GM04503 (cell line): ENCODE measurements around the gene IFT57.

Experiments
- DNase-seq: peaks from one replicate; pipeline ENCODE4 v3.0.0-alpha.2; 2012; ENCODE audit warnings: low read depth

Gene IFT57

DNA sequence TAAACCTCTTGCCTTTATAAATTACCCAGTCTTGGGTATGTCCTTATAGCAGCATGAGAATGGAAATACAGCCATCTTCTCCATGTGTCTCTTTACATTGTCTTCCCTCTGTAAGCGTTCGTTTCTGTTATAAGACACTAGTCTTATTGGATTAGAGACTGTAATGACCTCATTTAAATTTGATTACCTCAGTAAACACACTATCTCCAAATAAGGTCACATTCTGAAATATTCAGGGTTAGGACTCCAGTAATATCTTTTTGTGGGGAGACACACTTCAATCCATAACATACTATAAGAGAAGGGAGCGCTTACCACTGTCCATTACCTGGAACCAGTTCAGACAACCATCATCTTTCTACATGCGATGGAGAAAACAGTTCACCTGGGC, 97.1 kb downstream of the IFT57 start:
- no peak for DNase-seq

GRCh38 chr3:108124337-108125152, 97.7 kb downstream of the IFT57 start:
- no peak for DNase-seq

DNA sequence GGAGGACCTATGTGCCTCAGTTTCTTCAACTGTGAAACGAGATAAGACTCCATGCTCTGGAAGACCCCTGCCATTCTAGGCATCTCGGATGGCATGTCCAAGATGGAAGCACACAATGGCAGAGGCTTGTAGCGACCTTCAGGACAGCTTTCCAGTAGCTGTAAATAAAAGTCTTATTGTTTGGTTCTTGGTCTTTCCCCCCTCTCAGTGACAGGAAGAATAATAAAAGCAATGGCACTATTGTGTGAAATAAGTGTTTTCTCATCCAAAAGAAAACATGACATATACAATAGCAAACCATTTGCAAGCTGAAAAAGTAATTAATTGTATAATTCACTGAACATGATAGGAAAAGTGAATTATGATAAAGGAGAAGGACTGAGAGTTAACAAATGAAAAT, 98.9 kb downstream of the IFT57 start:
- no peak for DNase-seq

DNA sequence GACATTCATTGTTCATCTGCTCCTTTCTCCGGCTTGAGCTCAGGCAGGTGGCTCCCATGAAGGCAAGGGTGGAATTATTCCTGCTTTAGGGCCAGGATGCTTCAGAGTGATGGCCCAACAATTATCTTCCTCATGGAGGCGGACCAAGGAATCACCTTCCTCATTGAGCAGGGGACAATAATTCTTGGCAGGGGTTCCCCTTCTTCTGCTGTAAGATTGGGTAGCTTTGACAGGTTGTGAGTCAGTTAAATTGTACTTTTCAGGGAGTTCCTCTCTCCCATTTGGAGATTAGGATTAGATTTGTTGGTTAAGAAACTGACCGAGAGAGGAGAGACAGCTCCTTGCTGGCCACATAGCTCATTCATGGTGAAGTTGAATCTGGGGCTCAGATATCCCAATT, 99.9 kb downstream of the IFT57 start:
- DNase-seq, result no peak

- no peak for DNase-seq
Measured at GRCh38 chr3:108119398-108120104, 102.7 kb downstream of the IFT57 start.

- DNase-seq, result no peak
Measured at GRCh38 chr3:108118038-108118768, 104.0 kb downstream of the IFT57 start.

DNA sequence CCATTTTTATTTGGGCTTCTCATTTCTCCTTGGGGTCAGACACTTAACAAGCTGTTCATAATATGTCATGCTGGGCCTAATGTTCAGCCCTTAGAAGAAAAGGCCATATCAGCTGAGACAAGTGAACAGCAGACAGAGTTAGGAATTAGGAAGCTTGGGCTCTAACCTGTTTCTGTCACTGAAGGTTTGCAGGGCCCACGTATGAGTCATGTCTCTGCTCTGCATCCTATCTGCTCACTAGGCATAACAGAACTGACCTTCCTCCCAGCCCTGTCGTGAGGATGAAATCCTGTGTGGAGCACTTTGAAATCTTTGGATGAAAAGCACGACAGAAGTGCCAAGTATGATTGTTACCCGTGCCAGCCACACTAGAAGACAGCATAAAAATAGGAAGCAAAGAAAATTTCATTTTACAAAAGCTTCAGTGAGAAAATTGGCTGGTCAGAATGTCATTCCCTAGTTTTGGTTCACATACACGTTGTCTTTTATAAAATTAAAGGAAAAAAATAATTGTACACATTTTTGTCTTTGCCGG, 104.9 kb downstream of the IFT57 start:
- DNase-seq, result no peak

GRCh38 chr3:108114423-108115065, 107.7 kb downstream of the IFT57 start:
- DNase-seq, result no peak

DNA sequence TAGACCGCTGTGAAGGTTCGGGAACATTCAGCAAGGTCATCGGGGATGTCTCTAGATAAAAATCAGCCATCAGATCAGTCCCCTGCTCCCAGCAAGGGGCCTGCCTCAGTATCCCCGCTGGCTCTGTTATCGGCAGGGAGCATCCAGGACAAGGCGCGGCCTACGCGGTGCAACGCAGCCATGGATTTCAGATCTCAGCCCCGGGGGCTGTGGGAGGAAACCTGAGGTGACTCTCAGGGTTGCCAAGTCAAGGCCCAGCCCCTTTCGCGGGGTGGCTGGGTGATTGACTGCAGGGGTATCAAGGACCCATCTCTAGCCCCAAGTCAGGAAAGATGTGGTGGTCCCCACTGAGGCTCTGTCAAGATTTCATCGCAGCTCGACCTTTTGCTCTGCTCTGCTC, 108.2 kb downstream of the IFT57 start:
- no peak for DNase-seq

DNA sequence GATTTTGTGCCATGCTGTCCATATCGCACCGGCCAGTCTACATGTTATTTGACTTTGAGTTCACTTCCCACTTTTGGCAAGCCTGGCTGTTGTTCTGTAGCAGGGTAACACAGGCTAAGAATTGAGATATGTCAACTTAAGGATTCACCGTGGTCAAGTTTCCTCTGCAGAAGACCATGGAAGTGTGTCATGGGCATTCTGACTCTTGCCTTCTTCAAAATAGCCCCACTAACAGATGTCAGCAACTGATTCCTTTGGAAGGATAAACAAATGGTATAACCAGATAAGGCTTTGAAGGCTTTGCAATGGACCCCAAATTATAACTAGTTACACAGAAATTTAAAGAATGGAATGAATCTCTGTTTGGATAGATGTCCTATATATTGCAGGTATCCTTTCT, 111.3 kb downstream of the IFT57 start:
- no peak for DNase-seq
